Measurements from ENCODE around the gene ZNF514.
"Not testable (repeated sequence)": the region's sequence is repeated elsewhere in the genome, so short reads cannot be mapped to it uniquely, and the experiment has no call there.

ZNF514 gene

GRCh38 chr2:95192956-95193355 lies 33.3 kb upstream of the ZNF514 start:
- H3K4me3 ChIP-seq (replicated peaks; ENCODE audit: low read depth, low read length) = not testable (repeated sequence)
- TF ChIP-seq CTCF (IDR thresholded peaks at IDR 0.05; ENCODE audit: low read length, missing control alignments) = peak; percentile 42
- DNase-seq (ENCODE audit: low read depth) = peak; percentile 17

GRCh38 chr2:95185973-95186372 lies 26.3 kb upstream of the ZNF514 start:
- TF ChIP-seq CTCF (IDR thresholded peaks at IDR 0.05; ENCODE audit: low read length, missing control alignments) = no peak
- H3K4me3 ChIP-seq (replicated peaks; ENCODE audit: low read depth, low read length) = no peak overlapping the region
- DNase-seq (ENCODE audit: low read depth) = no peak

- H3K4me3 ChIP-seq (replicated peaks; ENCODE audit: low read depth, low read length) = no peak overlapping the region
- no peak for DNase-seq (ENCODE audit: low read depth)
- no peak for TF ChIP-seq CTCF (IDR thresholded peaks at IDR 0.05; ENCODE audit: low read length, missing control alignments)
These were observed 25.5 kb upstream of the ZNF514 start for GRCh38 chr2:95185197-95185596.

- no peak for TF ChIP-seq CTCF (IDR thresholded peaks at IDR 0.05; ENCODE audit: low read length, missing control alignments)
- DNase-seq (ENCODE audit: low read depth) = no peak
- H3K4me3 ChIP-seq (replicated peaks; ENCODE audit: low read depth, low read length) = no peak overlapping the region
These were observed 22.1 kb upstream of the ZNF514 start for GRCh38 chr2:95181774-95182173.

- no peak for DNase-seq (ENCODE audit: low read depth)
These were observed 19.8 kb upstream of the ZNF514 start for GRCh38 chr2:95179451-95179850.

GRCh38 chr2:95174031-95174542 lies 14.4 kb upstream of the ZNF514 start:
- TF ChIP-seq CTCF (IDR thresholded peaks at IDR 0.05; ENCODE audit: low read length, missing control alignments) = no peak
- DNase-seq (ENCODE audit: low read depth) = no peak
- no peak overlapping the region for H3K4me3 ChIP-seq (replicated peaks; ENCODE audit: low read depth, low read length)

More at GRCh38 chr2:95179451-95179850, 19.8 kb upstream of the ZNF514 start:
- TF ChIP-seq CTCF (IDR thresholded peaks at IDR 0.05; ENCODE audit: low read length, missing control alignments) = no peak
- H3K4me3 ChIP-seq (replicated peaks; ENCODE audit: low read depth, low read length) = no peak overlapping the region

- no peak for DNase-seq (ENCODE audit: low read depth)
- H3K4me3 ChIP-seq (replicated peaks; ENCODE audit: low read depth, low read length) = no peak overlapping the region
- no peak for TF ChIP-seq CTCF (IDR thresholded peaks at IDR 0.05; ENCODE audit: low read length, missing control alignments)
These were observed 12.3 kb upstream of the ZNF514 start for GRCh38 chr2:95171902-95172301.

Measured in fibroblast of pulmonary artery (primary cell).